ENCODE results near the gene TRIM29. TPM values are rescaled to one million over a fixed set of nuclear protein-coding genes. Genes with fewer than 3 reads are reported as not detected.

The TRIM29 gene
- total and polyA plus RNA-seq, 2 of the 13 experiments (the other 11 are each of a cell fraction or from before 2014, with no cell fraction given), result 0.86 TPM

DNA sequence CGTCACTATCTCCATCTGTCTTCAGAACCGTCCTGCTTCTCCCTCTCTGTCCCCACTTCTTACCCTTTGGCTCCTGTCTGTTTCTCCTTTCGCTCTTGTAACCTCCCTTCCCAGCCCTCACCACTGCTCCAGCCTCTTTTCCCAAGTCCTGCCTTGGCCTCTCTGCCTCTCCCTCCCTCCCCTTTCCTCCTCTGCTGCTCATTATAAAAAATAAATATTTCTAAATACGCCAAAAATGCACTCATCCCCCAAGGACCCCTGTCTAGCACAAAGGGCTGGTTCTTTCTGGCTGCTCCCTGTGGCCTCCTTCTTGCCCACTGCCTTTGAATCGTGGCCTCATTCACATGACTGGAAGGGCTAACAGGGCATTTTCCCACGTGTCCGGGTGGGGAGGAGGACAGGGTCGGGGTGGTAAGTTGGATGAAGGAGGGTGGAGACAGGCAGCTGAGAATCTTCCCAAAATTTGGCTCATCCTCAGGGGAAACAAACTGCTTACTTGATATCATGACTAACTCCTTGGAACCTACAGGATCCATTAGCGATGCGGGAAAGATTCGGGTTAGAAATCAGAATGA, 46.5 kb upstream of the TRIM29 start (continued):
- TF ChIP-seq MTA1 (CRISPR knock-in tag; IDR thresholded peaks at IDR 0.05; ENCODE audit: borderline replicate concordance) (peak; percentile 2; the same call in 1 of the 2 replicates), ZNF460 (CRISPR knock-in tag; IDR thresholded peaks at IDR 0.05; ENCODE audit: borderline replicate concordance) (no peak), ZNF788 (CRISPR knock-in tag; IDR thresholded peaks at IDR 0.05; ENCODE audit: borderline replicate concordance) (no peak), TRAFD1 (CRISPR knock-in tag; IDR thresholded peaks at IDR 0.05; ENCODE audit: borderline replicate concordance) (no peak), XRCC5 (optimal IDR thresholded peaks at IDR 0.05; ENCODE audit: low read length) (no peak), GATAD1 (CRISPR knock-in tag; IDR thresholded peaks at IDR 0.05) (no peak), CC2D1A (CRISPR knock-in tag; IDR thresholded peaks at IDR 0.05) (no peak), RAD51 (IDR thresholded peaks at IDR 0.05; ENCODE audit: borderline replicate concordance) (no peak), PRMT3 (CRISPR knock-in tag; IDR thresholded peaks at IDR 0.05; ENCODE audit: borderline replicate concordance, low read depth) (no peak), ZNF878 (CRISPR knock-in tag; IDR thresholded peaks at IDR 0.05) (0 out of 2 replicates have a peak, but pooled peaks have one; percentile 54), ZNF292 (CRISPR knock-in tag; IDR thresholded peaks at IDR 0.05; ENCODE audit: borderline replicate concordance, low read depth) (no peak), RFXAP (CRISPR knock-in tag; IDR thresholded peaks at IDR 0.05; ENCODE audit: borderline replicate concordance) (no peak), ERF (CRISPR knock-in tag; IDR thresholded peaks at IDR 0.05) (no peak), JUN (CRISPR knock-in tag; IDR thresholded peaks at IDR 0.05) (no peak), TCF7L2 (IDR thresholded peaks at IDR 0.05; ENCODE audit: low read depth, low read length) (no peak), CHCHD3 (CRISPR knock-in tag; IDR thresholded peaks at IDR 0.05) (no peak), ZNF644 (CRISPR knock-in tag; IDR thresholded peaks at IDR 0.05; ENCODE audit: low read depth) (no peak), GLI4 (CRISPR knock-in tag; IDR thresholded peaks at IDR 0.05; ENCODE audit: borderline replicate concordance) (no peak), EHMT2 (IDR thresholded peaks at IDR 0.05; ENCODE audit: borderline replicate concordance, low read depth, low read length) (no peak), ATRX (CRISPR knock-in tag; IDR thresholded peaks at IDR 0.05; ENCODE audit: borderline replicate concordance) (no peak), SPEN (CRISPR knock-in tag; IDR thresholded peaks at IDR 0.05; ENCODE audit: low read depth) (no peak; the same call in 1 of the 2 replicates), ZBTB8A (CRISPR knock-in tag; IDR thresholded peaks at IDR 0.05; ENCODE audit: borderline replicate concordance, low read depth) (no peak)
- TF ChIP-seq, protein P1, sequence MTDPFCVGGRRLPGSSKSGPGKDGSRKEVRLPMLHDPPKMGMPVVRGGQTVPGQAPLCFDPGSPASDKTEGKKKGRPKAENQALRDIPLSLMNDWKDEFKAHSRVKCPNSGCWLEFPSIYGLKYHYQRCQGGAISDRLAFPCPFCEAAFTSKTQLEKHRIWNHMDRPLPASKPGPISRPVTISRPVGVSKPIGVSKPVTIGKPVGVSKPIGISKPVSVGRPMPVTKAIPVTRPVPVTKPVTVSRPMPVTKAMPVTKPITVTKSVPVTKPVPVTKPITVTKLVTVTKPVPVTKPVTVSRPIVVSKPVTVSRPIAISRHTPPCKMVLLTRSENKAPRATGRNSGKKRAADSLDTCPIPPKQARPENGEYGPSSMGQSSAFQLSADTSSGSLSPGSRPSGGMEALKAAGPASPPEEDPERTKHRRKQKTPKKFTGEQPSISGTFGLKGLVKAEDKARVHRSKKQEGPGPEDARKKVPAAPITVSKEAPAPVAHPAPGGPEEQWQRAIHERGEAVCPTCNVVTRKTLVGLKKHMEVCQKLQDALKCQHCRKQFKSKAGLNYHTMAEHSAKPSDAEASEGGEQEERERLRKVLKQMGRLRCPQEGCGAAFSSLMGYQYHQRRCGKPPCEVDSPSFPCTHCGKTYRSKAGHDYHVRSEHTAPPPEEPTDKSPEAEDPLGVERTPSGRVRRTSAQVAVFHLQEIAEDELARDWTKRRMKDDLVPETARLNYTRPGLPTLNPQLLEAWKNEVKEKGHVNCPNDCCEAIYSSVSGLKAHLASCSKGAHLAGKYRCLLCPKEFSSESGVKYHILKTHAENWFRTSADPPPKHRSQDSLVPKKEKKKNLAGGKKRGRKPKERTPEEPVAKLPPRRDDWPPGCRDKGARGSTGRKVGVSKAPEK (CRISPR knock-in tag; IDR thresholded peaks at IDR 0.05; ENCODE audit: borderline replicate concordance), result peak; percentile 31; the same call in 1 of the 2 replicates
- TF ChIP-seq, protein P2, sequence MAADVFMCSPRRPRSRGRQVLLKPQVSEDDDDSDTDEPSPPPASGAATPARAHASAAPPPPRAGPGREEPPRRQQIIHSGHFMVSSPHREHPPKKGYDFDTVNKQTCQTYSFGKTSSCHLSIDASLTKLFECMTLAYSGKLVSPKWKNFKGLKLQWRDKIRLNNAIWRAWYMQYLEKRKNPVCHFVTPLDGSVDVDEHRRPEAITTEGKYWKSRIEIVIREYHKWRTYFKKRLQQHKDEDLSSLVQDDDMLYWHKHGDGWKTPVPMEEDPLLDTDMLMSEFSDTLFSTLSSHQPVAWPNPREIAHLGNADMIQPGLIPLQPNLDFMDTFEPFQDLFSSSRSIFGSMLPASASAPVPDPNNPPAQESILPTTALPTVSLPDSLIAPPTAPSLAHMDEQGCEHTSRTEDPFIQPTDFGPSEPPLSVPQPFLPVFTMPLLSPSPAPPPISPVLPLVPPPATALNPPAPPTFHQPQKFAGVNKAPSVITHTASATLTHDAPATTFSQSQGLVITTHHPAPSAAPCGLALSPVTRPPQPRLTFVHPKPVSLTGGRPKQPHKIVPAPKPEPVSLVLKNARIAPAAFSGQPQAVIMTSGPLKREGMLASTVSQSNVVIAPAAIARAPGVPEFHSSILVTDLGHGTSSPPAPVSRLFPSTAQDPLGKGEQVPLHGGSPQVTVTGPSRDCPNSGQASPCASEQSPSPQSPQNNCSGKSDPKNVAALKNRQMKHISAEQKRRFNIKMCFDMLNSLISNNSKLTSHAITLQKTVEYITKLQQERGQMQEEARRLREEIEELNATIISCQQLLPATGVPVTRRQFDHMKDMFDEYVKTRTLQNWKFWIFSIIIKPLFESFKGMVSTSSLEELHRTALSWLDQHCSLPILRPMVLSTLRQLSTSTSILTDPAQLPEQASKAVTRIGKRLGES (CRISPR knock-in tag; IDR thresholded peaks at IDR 0.05; ENCODE audit: borderline replicate concordance), result no peak

Data from HepG2 (cell line).